H1 (cell line): Measurements from ENCODE around the gene THADA.

Experiments
- BACH1 ChIP-seq: IDR thresholded peaks from 2 replicates; pipeline ENCODE4 v1.6.1; 2012; ENCODE audit warnings: low read length, improper control_type of control experiment
- GABPA ChIP-seq: IDR thresholded peaks from 2 replicates; pipeline ENCODE4 v1.6.1; 2011; ENCODE audit warnings: mild to moderate bottlenecking, low read length, moderate library complexity, borderline replicate concordance; ENCODE audit not compliant: insufficient read depth
- JUN ChIP-seq: IDR thresholded peaks from 2 replicates; pipeline ENCODE4 v1.6.1; 2011; ENCODE audit warnings: low read depth, mild to moderate bottlenecking, improper control_type of control experiment, low read length
- JUND ChIP-seq: IDR thresholded peaks from 2 replicates; pipeline ENCODE4 v1.6.1; 2011; ENCODE audit warnings: mild to moderate bottlenecking, improper control_type of control experiment, low read length
- NRF1 ChIP-seq: IDR thresholded peaks from 2 replicates; pipeline ENCODE4 v1.6.1; 2011; ENCODE audit warnings: mild to moderate bottlenecking, low read depth, low read length, improper control_type of control experiment
- TF ChIP-seq, protein P1 (sequence below), 3 experiments: IDR thresholded peaks; 1 replicate in 2 of 3; 2 replicates in 1 of 3; pipeline versions ENCODE4 v1.5.1 to v1.6.1; 2011; ENCODE audit warnings: low read length in 3 of 3, mild to moderate bottlenecking in 3 of 3, inconsistent platforms in 2 of 3, low read depth in 1 of 3, moderate library complexity in 1 of 3; ENCODE audit not compliant: insufficient read depth in 1 of 3; ENCODE audit errors: control extremely low read depth in 1 of 3

DNA sequence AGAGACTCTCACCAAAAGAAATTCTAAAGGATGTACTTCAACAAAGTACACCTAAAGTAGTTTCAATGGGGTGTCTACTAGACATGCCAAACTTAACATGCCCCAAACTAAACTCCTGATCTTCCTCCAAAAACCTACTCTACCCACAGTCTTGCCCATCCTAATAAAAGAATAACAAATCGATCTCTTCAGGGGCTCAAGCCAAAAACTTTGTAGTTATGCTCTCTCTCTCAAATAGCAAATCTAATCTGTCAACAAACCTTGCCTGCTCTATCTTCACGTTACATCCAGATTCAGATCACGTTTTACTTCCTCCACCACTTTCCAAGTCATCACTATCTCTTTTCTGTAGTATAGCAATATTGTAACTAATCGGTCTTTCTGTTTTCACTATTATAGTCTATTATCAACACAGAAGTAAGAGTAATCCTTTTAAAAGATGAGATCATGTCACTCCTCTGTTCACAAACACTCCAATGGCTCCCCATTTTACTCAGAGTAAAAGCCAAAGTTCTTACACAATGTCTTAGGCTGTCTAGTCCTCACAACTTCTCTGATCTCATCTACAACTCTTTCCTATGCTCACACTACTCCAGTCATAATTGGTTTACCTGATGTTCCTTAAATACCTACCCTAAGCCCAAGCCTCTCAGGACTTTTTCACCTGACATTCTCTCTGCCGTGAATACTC is 79.9 kb downstream of the THADA start:
- TF ChIP-seq JUN (no peak), BACH1 (no peak), GABPA (no peak), NRF1 (no peak), JUND (no peak)
- TF ChIP-seq, protein P1, sequence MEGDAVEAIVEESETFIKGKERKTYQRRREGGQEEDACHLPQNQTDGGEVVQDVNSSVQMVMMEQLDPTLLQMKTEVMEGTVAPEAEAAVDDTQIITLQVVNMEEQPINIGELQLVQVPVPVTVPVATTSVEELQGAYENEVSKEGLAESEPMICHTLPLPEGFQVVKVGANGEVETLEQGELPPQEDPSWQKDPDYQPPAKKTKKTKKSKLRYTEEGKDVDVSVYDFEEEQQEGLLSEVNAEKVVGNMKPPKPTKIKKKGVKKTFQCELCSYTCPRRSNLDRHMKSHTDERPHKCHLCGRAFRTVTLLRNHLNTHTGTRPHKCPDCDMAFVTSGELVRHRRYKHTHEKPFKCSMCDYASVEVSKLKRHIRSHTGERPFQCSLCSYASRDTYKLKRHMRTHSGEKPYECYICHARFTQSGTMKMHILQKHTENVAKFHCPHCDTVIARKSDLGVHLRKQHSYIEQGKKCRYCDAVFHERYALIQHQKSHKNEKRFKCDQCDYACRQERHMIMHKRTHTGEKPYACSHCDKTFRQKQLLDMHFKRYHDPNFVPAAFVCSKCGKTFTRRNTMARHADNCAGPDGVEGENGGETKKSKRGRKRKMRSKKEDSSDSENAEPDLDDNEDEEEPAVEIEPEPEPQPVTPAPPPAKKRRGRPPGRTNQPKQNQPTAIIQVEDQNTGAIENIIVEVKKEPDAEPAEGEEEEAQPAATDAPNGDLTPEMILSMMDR (IDR thresholded peaks at IDR 0.05; ENCODE audit: control extremely low read depth in 1 of 3, insufficient read depth in 1 of 3, low read depth in 1 of 3, low read length in 3 of 3): no peak
